GM19023 (cell line): Measurements from ENCODE around the gene SECISBP2.
"Not testable (repeated sequence)": the region's sequence is repeated elsewhere in the genome, so short reads cannot be mapped to it uniquely, and the experiment has no call there.

ENCODE experiments used
- ATAC-seq: cut with Tn5 transposase; IDR thresholded peaks from one replicate; pipeline ENCODE4 v1.9.1; 2021; ENCODE audit warnings: mild to moderate bottlenecking, moderate library complexity; ENCODE audit not compliant: unreplicated experiment

Gene SECISBP2, protein sequence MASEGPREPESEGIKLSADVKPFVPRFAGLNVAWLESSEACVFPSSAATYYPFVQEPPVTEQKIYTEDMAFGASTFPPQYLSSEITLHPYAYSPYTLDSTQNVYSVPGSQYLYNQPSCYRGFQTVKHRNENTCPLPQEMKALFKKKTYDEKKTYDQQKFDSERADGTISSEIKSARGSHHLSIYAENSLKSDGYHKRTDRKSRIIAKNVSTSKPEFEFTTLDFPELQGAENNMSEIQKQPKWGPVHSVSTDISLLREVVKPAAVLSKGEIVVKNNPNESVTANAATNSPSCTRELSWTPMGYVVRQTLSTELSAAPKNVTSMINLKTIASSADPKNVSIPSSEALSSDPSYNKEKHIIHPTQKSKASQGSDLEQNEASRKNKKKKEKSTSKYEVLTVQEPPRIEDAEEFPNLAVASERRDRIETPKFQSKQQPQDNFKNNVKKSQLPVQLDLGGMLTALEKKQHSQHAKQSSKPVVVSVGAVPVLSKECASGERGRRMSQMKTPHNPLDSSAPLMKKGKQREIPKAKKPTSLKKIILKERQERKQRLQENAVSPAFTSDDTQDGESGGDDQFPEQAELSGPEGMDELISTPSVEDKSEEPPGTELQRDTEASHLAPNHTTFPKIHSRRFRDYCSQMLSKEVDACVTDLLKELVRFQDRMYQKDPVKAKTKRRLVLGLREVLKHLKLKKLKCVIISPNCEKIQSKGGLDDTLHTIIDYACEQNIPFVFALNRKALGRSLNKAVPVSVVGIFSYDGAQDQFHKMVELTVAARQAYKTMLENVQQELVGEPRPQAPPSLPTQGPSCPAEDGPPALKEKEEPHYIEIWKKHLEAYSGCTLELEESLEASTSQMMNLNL

DNA sequence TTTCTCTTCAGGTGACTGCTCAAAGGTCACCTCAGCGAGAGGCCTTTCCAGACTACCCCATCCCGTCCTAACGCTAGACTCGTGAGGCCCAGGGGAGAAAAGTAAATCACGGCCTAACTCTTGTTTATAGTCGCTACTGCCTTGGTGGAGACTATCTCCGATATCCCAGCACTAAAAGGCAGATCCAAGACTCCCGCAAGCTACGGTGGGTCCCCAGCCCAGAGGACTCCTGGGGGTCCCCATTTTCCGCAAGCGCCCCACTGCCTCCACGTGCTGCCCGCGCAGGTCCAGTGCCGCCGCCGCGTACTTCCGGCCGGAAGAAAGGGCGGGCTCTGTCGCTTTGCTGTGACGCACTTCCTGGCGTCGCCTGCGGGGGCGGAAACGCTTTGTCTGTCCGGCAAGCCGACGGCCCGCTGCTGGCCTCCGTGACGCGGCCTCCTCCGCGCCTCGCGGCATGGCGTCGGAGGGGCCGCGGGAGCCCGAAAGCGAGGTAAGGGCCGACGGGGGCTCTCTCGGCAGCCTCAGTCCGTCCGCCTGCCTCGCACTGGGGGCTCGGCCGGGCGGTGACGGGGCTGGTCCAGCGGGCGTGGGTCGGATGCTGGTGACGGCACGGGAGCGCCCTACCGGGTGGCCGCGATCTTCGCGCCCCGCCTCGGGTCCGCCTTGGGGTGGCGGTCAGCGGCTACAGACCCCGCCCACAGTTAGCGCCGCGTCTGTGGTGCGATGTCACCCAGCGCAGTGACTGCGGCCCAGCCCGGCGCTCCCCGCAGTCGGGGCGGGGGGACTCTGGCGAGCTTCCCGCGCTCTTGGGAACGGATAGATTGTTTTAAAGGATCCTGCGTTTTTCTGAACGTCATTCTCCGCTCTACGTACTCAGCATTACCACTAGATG, at the start of gene SECISBP2:
SECISBP2 (plus strand) TSS at position 378 of the 892 bp plus-strand sequence; CDS start at position 455, 77 bp downstream.
- peak; percentile 91 for ATAC-seq

DNA sequence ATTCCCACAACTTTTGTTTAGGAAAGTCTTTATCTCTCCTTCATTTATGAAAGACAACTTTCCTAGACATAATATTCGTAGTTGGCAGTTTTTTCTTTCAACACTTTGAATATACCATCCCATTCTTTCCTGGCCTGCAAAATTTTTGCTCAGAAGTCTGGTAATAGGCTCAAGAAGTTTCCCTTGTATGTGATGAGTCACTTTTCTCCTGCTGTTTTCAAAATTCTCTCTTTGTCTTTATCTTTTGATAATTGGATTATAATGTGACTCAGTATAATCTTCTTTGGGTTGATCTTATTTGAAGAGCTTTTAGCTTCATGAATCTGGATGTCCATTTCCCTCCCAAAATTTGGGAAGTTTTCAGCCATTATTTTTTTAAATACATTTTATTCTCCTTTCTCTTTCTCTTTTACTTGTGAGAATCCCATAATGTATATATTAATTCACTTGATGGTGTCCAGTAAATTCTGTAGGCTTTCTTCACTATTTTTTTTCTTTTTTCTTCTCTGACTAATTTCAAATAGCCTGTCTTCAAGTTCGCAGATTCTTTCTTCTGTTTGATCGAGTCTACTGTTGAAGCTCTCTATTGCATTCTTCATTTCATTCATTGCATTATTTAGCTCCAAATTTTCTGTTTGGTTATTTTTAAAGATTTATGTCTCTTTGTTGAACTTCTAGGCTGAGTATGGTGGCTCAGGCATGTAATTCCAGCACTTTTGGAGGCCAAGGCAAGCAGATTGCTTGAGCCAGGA, 44.6 kb upstream of the SECISBP2 start:
- no peak for ATAC-seq

DNA sequence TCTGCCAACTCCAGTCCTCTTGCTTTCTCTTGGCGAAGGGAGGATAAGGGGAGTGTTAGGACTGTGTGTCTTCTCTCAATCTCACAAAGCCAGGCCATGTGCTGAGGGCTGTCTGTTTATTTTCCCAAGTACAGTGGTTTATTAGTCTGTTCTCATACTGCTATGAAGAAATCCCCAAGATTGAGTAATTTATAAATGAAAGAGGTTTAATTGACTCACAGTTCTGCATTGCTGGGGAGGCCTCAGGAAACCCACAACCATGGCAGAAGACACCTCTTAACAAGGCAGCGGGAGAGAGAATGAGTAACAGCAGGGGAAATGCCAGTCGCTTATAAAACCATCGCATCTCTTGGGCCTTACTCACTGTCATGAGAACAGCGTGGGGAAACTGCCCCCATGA, 43.5 kb upstream of the SECISBP2 start:
- no peak for ATAC-seq

DNA sequence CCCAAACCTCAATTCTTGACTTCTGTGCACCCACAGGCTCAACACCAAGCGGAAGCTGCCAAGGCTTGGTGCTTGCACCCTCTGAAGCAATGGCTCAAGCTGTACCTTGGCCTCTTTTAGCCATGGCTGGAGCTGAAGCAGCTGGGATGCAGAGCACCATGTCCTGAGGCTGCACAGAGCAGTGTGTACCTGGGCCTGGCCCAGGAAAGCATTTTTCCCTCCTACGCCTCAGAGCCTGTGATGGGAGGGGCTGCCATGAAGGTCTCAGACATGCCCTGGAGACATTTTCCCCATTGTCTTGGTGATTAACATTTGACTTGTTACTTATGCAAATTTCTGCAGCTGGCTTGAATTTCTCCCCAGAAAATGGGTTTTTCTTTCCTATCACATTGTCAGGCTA, 42.3 kb upstream of the SECISBP2 start:
- ATAC-seq: not testable (repeated sequence)

DNA sequence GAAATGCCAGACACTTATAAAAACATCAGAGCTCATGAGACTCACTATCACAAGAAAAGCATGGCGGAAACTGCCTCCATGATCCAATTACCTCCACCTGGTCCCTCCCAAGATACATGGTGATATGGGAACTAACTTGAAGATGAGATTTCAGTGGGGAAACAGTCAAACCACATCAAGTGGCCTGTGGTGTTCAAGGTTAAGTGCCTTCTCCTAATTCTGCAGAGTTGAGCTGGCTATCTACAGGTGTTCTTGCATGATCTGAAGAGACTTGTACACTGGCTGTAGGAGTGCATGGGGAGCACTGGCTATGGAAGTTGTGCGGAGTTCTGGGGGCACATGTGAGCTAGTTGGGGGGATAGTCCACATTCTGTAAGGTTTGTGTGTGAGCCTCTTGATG, 41.3 kb upstream of the SECISBP2 start:
- ATAC-seq: no peak

DNA sequence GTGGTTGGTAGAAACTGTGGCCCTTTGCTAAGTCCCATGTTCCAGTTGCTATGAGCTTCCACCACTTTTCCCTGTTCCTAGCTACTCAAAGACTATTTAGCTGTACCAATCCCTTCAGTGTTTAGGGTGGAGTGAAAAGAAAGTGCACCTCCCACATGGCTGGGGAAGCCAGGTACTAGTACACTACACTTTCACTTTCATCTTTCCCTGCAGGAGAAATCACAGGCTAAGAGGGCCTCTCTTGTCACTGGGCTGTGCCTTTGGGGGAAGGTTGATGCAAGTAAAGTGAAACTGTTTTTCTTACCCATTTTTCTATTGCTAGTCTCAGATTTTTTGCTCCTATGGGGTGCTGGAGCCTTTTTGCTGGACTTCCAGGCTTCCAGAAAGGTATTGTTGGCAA, 40.8 kb upstream of the SECISBP2 start:
- no peak for ATAC-seq

DNA sequence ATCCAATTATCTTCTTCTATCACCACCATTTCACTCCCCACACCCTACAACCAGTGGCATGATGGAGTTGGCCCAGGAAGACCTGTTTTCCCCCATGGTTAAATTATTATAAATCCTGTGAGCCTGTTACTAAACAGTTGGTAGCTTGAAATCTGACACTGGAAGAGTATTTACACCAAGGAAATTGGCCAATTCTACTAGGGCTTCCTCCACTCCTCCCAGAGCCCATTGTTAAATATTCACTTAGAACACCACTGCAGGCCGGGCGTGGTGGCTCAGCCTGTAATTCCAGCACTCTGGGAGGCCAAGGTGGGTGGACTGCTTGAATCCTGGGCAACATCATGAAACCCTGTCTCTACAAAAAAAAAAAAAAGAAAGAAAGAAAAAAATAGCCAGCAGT, 39.7 kb upstream of the SECISBP2 start:
- ATAC-seq: no peak

DNA sequence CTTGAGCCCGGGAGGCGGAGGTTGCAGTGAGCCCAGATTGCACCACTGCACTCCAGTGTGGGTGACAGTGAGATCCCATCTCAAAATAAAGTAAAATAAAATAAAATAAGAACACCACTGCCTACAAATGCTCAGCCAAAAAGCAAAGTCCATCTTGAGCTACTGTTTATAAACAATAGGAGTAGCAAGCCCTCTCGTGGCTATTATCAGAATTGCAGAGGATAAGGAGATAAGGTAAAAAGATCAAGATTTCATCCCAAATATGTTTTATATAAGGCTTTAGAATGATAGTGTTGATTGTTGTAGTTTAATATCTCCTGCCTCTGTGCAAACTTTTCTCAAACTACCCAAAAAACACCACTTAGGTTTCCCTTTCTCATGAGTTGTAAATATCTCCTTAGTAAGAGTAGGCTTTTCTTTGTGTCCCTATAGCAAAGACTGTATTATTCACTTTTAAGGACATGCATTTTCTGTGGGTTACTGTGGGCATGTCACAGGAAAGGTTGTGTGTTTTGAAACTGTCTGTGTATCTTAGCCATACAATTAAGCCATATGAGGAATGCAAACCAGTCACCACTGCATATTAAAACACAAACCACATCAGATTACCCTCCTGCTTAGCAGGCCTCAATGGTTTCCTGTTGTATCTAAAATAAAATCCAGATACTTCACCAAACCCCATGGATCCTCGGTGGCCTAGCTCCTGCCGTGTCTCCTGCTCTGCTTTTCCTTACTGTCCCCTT, 39.1 kb upstream of the SECISBP2 start:
- no peak for ATAC-seq

DNA sequence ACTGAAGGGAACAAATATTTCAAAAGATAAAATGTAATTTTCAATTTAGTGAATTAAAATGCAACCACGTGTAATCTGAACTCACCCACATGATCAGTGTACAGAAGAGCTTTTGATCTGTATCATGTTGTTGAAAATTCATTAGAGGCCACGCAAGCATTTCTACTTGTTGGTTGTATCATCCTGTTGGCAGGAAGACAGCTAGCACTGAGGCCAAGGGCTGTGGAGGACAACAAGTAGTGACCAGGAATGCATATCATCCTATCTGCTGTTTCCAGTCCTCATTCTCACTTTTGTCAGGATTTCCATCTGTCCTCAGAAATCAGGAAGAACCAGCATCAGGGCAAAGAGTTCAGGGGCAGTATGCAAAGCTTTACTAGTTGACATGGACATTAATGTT, 37.2 kb upstream of the SECISBP2 start:
- ATAC-seq: no peak

DNA sequence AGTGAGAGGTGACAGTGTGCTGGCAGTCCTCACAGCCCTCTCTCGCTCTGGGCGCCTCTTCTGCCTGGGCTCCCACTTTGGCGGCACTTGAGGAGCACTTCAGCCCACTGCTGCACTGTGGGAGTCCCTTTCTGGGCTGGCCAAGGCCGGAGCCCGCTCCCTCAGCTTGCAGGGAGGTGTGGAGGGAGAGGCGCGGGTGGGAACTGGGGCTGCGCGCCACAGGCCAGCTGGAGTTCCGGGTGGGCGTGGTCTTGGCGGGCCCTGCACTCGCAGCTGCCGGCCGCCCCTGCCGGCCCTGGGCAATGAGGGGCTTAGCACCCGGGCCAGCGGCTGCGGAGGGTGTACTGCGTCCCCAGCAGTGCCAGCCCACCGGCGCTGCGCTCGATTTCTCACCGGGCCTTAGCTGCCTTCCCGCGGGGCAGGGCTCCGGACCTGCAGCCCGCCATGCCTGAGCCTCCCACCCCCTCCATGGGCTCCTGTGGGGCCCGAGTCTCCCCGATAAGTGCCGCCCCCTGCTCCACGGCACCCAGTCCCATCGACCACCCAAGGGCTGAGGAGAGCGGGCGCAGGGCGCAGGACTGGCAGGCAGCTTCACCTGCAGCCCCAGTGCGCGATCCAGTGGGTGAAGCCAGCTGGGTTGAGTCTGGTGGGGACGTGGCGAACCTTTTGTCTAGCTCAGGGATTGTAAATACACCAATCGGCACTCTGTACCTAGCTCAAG, 35.9 kb upstream of the SECISBP2 start:
- ATAC-seq: not testable (repeated sequence)

DNA sequence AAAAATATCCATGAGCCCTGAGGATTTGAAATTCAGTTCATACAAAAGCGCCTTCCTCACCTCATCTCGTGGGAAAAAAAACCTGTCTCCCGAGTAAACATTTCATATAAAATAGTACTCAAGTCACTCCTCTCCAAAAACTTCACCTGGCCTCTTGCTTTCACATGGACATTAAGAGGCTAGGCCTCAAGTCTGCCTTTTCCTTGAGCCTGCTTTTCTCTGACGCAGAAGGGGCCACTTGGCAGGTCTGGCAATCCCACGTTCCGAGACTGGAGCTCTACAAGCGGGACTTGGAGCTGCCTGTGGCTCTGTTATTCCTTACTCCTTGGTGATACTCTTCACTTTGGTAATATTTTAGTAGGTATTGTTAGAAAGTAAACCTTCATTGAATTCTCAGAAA, 34.2 kb upstream of the SECISBP2 start:
- no peak for ATAC-seq

DNA sequence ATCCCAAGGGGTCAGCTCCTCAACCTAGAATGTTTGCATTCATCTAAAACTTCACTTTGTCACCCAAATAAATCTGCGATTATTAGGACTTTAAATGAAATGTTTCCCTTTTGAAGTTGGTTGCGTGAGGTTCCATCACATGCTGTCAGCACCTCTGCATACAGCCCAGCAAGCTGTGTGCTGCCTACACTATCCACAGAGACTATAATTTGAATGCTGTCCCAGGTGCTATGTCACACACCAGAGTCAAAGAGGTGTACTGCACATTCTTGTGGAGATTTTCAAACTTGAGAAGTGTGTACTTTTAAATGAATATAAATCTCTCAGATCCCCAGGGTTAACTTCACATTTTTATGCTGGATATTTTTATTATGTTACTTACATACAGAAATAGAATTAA, 26.6 kb upstream of the SECISBP2 start:
- ATAC-seq: no peak

DNA sequence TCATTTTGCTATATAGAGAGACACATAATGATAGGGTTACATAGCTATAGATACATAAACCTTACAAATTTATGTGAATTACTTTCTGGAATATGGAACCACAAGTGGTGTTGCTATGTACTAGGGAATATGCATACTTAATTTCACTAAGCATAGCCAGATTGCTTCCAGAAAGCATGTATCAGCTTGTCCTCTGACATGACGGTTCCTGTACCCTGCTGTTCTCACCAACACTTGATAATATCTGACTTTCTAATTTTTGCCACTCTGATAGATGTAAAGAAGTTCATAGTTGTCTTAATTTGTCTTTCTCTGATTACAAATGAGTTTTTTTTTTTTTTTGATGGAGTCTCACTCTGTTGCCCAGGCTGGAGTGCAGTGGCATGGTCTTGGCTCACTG, 25.3 kb upstream of the SECISBP2 start:
- ATAC-seq: no peak

DNA sequence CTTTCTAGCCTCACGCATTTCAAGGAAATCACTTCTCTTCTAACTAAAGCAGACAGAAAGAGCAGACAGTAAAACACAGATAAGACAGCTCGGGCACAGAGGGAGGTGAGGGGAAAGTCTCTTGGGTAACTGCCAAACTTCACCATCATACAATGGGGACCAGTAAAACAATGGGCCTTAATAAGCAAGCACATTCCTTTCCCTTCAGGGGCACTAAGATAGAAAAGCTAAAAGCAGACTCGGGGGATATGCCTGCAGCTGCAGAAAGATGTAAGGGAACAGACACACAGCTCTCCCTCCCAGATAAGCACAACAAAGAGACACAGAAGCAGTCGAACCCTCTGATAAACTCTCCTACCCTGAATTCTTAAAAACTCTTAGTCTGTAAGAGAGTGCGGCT, 22.9 kb upstream of the SECISBP2 start:
- ATAC-seq: no peak

DNA sequence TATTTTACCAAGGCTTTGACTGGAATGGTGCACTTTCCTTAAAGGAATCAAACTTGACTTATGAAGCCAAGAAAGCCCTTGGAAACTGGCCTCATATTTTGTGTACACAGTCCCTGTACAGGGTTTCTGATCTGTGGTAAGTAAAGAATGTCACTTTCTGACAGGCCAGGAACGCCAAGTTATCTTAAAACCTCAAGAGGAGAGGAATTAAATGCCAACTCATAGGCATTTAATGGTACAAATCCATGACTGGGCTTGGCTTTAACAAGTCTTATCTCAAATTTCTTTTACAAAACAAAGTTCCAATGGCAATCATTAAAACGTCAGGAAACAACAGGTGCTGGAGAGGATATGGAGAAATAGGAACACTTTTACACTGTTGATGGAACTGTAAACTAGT, 16.3 kb upstream of the SECISBP2 start:
- not testable (repeated sequence) for ATAC-seq

DNA sequence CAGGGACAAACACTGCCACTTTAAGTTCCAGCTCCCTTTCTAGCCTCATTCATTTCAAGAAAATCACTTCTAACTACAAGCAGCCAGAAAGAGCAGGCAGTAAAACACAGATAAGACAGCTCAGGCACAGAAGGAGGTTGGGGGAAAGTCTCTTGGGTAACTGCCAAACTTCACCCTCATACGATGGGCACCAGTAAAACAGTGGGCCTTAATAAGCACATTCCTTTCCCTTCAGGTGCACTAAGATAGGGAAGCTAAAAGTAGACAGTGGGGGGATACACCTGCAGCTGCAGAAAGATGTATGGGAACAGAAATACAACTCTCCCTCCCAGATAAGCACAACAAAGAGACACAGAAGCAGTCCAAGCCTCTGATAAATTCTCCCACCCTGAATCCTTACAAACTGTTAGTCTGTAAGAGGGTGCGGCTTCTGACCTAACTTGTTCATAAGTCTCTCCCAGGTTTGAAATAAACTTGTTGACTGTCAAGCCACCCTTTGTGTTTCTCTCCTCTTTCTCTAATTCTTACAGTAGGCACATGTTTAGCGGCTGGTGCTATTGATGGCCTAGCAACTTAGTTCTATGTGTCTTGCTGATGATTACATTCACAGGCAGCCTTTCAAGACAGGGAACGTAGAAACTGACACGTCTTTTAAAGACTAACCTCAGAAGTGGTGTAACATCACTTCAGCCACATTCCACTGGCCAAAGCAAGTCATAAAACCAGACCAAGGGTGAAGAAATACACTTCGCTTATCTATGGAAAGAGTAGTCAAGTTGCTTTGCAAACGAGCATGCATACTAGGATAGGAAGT, 14.1 kb upstream of the SECISBP2 start:
- ATAC-seq: no peak

DNA sequence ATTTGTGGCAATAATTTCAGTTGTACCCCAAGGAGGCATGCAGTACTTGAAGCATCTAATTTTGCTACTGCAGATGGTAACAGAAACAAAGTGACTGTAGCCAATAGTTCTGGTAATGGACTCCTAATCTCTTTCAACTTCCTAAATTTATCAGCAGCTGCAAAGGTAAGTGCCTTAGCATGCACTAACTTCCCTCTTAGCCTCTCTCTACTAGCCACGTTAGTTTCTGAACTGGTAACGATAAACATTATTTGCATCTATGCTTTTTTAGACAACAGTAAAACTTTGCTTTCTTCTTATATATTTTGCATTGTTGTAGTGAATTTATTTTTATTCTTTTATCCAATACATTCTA, 13.5 kb upstream of the SECISBP2 start:
- no peak for ATAC-seq

DNA sequence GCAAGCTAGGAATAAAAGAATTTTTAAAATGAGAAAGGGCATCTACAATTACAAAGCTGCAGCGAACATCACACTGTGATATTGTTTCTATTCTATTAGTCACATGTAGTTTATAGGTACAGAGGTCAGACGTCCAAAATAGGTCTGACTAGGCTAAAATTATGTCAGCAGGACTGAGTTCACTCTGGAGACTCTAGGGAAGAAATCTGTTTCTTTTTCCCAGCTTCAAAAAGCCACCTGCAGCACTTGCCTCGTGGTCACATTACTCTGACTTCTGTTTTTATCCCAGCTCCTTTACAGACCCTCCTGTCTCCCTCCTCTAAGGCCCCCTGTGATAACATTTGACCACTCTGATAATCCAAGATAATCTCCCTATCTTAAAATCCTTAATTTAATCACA, 12.4 kb upstream of the SECISBP2 start:
- no peak for ATAC-seq
